Ovary (tissue), 3 donors: Measurements from ENCODE around the gene ARSJ.

Source experiments
- POLR2A ChIP-seq: fragments of 450-650 bp; IDR thresholded peaks from one replicate; pipeline ENCODE4 v1.6.1; 2017; ENCODE audit warnings: antibody characterized with exemption, mild to moderate bottlenecking, moderate library complexity
- TF ChIP-seq, protein P1 (sequence below), 3 donors: fragments of 450-650 bp in 2 of 3; fragments of 200-600 bp in 1 of 3; IDR thresholded peaks; one replicate each; pipeline versions ENCODE4 v1.5.1 to v1.8.0; 2016 to 2022; ENCODE audit warnings: antibody characterized with exemption in 3 of 3, mild to moderate bottlenecking in 1 of 3
- donor health status: DM: no; HTN: no; CAD: no.

DNA sequence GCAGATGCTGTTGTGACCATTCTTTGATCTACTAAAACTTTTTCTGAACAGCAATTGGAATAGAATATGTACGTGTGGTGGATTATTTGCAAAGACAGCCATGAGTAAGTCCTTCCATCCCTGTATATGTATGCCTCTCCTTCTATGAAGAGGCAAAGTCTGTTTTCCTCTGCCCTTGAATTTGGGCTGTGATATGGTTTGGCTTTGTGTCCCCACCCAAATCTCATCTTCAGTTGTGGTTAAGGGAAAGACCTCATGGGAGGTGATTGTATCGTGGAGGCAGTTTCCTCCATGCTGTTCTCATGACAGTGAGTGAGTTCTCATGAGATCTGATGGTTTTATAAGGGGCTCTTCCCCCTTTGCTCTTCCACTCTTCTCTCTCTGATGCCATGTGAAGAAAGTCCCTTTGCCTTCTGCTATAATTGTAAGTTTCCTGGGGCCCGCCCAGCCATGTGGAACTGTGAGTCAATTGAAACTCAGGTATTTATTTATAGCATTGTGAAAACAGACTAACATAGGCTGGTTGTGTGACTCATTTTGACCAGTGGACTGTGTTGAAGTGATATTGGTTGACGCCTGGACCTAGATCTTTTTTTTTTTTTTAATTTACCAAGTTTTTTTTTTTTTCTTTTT, 109.6 kb downstream of the ARSJ start:
- TF ChIP-seq, protein P1, sequence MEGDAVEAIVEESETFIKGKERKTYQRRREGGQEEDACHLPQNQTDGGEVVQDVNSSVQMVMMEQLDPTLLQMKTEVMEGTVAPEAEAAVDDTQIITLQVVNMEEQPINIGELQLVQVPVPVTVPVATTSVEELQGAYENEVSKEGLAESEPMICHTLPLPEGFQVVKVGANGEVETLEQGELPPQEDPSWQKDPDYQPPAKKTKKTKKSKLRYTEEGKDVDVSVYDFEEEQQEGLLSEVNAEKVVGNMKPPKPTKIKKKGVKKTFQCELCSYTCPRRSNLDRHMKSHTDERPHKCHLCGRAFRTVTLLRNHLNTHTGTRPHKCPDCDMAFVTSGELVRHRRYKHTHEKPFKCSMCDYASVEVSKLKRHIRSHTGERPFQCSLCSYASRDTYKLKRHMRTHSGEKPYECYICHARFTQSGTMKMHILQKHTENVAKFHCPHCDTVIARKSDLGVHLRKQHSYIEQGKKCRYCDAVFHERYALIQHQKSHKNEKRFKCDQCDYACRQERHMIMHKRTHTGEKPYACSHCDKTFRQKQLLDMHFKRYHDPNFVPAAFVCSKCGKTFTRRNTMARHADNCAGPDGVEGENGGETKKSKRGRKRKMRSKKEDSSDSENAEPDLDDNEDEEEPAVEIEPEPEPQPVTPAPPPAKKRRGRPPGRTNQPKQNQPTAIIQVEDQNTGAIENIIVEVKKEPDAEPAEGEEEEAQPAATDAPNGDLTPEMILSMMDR (IDR thresholded peaks at IDR 0.05): no peak
- TF ChIP-seq POLR2A: no peak
